Endometrial microvascular endothelial cells (primary cell): Measurements from ENCODE around the gene ARHGEF28. TPM values are rescaled to one million over a fixed set of nuclear protein-coding genes. Genes with fewer than 3 reads are reported as not detected.

ENCODE experiments used
- in situ Hi-C: cut with HindIII; loops from 2 replicates; pipeline ENCODE4 v1.10.0; 2017; ENCODE audit warnings: low sequenced_read_pairs, low pct_unique_long_range_greater_than_20kb; ENCODE audit errors: inconsistent ontology term
- total RNA-seq: library from RNA; depleted of rRNA; stranded (reverse); fragments of >200 nt; gene quantifications from one replicate; pipeline ENCODE4 v1.2.3, GENCODE V29; 2015; ENCODE audit errors: inconsistent ontology term

The ARHGEF28 gene
- total RNA-seq, 1 donor from 2014 or later = 42.9 TPM

DNA sequence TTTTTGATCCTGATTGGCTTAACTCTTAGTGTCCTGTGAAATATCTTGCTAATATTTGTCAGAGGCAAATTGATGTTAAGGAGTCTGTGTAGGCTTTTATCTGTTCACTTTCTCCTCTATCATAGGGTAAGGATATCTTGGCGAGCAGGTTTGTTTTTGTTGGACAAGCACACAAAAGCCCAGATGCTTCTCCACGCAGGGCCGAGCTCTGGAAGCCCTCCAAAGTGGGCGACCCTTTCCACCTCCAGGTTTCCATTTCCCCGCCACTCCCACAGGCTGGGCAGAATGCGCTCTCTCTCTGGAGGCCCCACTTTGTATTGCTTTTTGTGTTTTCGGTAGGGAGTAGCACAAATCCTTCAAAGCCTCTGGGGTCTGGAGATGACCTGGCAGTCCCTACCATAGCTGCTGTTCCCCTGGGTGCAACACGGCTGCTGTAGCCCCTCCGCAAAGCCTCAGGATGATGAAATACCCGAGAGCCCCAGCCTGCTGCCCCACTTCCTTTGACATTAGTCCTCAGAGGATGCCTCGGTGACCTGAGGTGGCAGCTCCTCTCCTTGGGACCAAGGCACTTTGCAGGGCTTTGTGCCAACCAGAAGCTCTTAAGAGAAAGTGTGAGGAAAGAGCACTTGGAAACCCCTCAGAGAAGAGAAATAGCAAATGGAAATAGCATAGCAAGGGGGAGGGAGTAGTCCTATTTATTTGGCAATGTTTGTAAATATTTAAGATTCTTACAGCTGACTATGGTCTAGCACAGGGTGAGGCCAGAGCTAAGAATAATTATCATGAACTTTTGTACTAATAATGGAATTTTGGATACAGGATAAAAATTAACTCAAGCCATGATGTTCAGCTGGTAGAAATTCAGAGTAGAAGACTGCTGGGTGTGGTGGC lies 122.8 kb downstream of the ARHGEF28 start:
- in situ Hi-C loops = no loop called here

- in situ Hi-C loops = no loop called here
Measured at GRCh38 chr5:73749485-73750270, 123.7 kb downstream of the ARHGEF28 start.

DNA sequence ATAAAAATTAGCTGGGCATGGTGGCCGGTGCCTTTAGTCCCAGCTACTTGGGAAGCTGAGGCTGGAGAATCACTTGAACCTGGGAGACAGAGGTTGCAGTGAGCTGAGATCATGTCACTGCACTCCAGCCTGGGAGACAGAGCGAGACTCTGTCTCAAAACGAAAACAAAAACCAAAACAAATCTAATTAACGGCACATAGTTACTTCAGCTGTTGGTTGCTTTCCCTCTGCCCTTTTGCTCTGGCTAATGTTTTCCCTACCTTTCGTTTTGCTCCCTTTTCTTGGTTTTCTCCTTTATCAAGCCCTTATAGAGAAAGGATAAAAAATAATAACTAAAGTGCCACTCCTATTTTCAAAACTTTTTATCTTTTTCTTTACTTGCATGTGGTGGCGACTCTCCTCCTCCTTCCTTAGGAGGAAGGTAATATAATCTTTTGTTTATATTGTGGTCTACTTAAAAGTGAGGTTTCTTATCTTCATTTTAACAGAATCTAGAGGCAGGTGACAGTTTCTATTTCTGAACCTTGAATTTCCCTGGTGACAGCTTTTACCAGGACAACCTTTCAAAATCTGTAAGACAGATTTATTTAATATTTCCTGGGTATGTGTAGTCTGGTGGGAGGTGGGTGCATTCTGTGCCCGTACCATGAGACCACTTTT lies 125.4 kb downstream of the ARHGEF28 start:
- in situ Hi-C loops = no loop called here

DNA sequence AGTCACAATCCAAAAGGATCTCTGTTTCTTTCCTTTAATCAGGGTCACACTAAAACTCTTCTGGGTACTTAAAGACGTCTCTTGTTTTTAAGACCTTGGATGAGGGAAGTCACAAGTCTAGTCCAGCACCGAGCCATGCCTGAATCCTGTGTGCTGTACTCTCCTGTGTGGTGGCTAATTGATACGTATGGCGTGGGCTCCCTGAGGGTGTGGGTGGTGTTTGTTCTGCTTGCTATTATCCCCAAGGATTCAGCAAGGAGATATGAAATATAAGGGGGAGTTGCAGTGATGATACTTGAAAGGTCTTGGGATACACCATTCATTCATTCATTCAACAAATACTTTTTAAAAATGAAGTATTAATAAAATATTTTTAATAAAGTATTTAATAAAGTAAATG lies 128.3 kb downstream of the ARHGEF28 start:
- in situ Hi-C loops = no loop called here

GRCh38 chr5:73757416-73757815 lies 131.4 kb downstream of the ARHGEF28 start:
- in situ Hi-C loops = no loop called here

- in situ Hi-C loops = no loop called here
Measured at GRCh38 chr5:73759771-73760170, 133.8 kb downstream of the ARHGEF28 start.

GRCh38 chr5:73763300-73764032 lies 137.5 kb downstream of the ARHGEF28 start:
- in situ Hi-C loops = no loop called here

- in situ Hi-C loops = no loop called here
Measured at GRCh38 chr5:73764586-73764985, 138.6 kb downstream of the ARHGEF28 start.

DNA sequence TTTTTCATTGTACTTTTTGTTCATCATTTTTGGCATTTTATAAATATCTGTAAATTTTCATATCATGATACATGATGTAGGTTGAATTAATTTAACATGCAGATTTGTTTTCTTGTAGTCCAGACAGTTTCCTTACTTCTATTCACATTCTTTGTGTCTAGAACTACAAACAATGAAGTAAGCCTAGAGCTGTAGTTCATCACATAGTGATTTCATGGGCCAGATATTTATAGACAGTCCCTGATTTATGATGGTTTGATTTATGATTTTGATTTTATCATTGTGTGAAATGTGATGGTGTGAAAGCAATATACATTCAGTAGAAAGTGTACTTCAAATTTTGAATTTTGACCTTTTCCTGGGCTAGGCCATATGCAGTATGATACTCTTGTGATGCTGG lies 139.0 kb downstream of the ARHGEF28 start:
- in situ Hi-C loops = no loop called here

DNA sequence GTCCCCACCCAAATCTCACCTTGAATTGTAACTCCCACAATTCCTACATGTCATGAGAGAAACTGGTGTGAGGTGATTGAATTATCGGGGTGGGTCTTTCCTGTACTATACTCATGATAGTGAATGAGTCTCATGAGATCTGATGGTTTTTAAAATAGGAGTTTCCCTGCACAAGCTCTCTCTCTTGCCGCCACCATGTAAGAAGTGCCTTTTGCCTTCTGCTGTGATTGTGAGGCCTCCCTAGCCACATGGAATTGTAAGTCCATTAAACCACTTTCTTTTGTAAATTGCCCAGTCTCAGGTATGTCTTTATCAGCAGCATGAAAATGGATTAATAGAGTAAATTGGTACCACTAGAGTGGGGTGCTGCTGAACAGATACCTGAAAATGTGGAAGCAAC lies 140.9 kb downstream of the ARHGEF28 start:
- in situ Hi-C loops = no loop called here

DNA sequence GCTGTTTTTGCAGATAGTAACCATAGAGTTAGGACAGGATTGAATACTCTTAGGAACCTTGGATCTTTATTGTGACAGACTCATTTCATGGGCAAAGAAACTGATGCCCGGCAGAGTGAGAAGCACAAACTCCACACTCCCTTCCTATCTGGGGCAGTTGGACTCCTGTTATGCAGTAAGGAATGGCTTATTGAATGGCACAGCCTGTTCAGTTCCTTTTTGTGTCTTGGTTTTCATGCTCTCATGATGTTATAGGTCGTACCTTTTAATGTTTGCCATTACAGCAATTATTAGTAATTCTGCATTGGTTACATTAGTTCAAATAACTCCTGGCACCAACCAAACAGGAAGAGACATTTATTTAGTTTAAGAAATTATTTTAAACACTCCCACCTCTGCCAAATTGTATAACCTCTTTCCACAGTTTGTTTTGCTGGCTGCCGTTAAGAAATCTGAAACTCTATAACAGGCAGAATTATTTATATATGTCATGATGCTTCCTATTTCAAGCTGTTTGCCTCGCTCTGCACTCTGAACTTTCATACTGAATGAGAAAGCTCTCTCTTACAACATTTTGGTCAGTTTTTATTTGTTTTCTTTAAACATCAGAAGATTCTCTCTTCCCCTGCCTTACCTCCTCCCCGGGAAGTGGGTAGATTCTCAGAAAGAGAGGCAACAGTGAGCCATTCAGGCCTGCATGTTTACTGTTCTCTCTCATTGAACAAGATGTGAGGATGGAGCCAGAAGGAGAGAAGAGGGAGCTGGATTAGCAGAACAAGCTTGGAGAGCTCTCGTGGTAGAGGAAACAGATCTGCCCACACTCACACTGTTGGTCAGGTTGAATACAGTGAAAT lies 144.4 kb downstream of the ARHGEF28 start:
- in situ Hi-C loops = no loop called here

DNA sequence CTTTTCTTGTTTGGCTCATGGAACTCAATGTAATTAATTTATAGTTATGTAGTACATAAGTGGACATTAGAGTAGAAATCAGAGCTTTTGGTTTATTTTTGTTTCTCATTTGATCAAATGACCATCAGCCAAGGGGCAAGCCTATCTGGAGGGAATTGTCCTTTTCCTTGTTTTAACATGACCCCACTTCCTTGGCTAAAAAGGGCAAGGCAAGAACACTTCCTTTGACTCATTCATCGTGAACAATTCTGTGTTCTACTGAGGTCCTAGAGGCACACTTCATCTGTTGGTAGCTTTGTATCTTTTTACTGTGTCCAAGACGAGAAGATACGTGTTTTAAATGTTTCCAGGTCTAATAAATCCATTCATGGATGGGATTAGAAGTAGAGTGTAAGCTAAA lies 148.9 kb downstream of the ARHGEF28 start:
- in situ Hi-C loops = no loop called here

GRCh38 chr5:73776405-73776804 lies 150.4 kb downstream of the ARHGEF28 start:
- in situ Hi-C loops = no loop called here

- in situ Hi-C loops = no loop called here
Measured at GRCh38 chr5:73777192-73777591, 151.2 kb downstream of the ARHGEF28 start.

- in situ Hi-C loops = loop anchor here (10.0 kb wide), 1 partner anchor 86 kb away; no protein-coding TSS in a partner anchor
Measured at GRCh38 chr5:73780302-73781080, 154.5 kb downstream of the ARHGEF28 start.

GRCh38 chr5:73781107-73781768 lies 155.2 kb downstream of the ARHGEF28 start:
- in situ Hi-C loops = loop anchor here (10.0 kb wide), 1 partner anchor 86 kb away; no protein-coding TSS in a partner anchor

- in situ Hi-C loops = loop anchor here (10.0 kb wide), 1 partner anchor 89 kb away; no protein-coding TSS in a partner anchor
Measured at GRCh38 chr5:73783828-73784227, 157.8 kb downstream of the ARHGEF28 start.
